HCT116 (cell line): ENCODE measurements around the gene PAQR8. TPM values are rescaled to one million over a fixed set of nuclear protein-coding genes. Genes with fewer than 3 reads are reported as not detected.

Experiments used
- ATAC-seq: fragments of 200-7000 bp; cut with Tn5 transposase; 2 replicates; pipeline ENCODE4 v1.9.1; 2020; ENCODE audit warnings: mild to moderate bottlenecking, moderate library complexity
- BruUV-seq: library from RNA; stranded (reverse); fragments of 400-500 nt; replicated peaks from 2 replicates; lab custom pipeline; 2021; lab: Mats Ljungman, UMichigan
- CTCF ChIA-PET: fragments of 300-600 bp; sonication (Branson Sonifier 250); formaldehyde crosslinking; loops from one replicate; lab custom pipeline; 2021; ENCODE audit warnings: antibody characterized with exemption; lab: Charles Lee
- POLR2A ChIA-PET: fragments of 300-600, 350-600 bp; sonication (Branson Sonifier 250); formaldehyde crosslinking; loops from one replicate; lab custom pipeline; 2021; ENCODE audit warnings: antibody characterized with exemption; lab: Charles Lee
- RAD21 ChIA-PET, 2 experiments: fragments of 300-600 bp; sonication (Branson Sonifier 250); formaldehyde crosslinking; loops; one replicate each; lab custom pipeline; 2023; ENCODE audit warnings: low total read pairs in 2 of 2; ENCODE audit not compliant: uncharacterized antibody in 2 of 2, unreplicated experiment in 2 of 2, low non-redundant PET in 1 of 2; lab: Charles Lee
- DNase-seq: peaks from one replicate; pipeline ENCODE4 v3.0.0-alpha.2; 2010; ENCODE audit warnings: low read depth, low spot score
- H2AFZ ChIP-seq: fragments of 200-600 bp; shearing (Covaris generic), sonication (generic); 2 replicates; pipeline ENCODE4 v1.6.1; 2017; ENCODE audit warnings: low read depth, mixed run types, mixed read lengths, antibody characterized with exemption, low read length; ENCODE audit not compliant: poor library complexity, severe bottlenecking
- H3K27ac ChIP-seq: 2 replicates; pipeline ENCODE4 v1.5.1; 2012; ENCODE audit warnings: low read depth, low read length
- H3K27me3 ChIP-seq: fragments of 200-600 bp; sonication (generic); 2 replicates; pipeline ENCODE4 v1.6.1; 2016; ENCODE audit warnings: mixed run types, low read length, mixed read lengths; ENCODE audit not compliant: insufficient read depth
- H3K36me3 ChIP-seq, 2 experiments: fragments of 200-500 bp in 1 of 2; fragments of 200-600 bp in 1 of 2; sonication (Bioruptor generic) in 1 of 2; sonication (generic) in 1 of 2; 2 replicates each; pipeline versions ENCODE4 v1.5.1 to v1.6.1; 2014 to 2016; ENCODE audit warnings: low read length in 2 of 2, inconsistent platforms in 1 of 2, mixed read lengths in 1 of 2, mixed run types in 1 of 2; ENCODE audit not compliant: insufficient read depth in 2 of 2, control insufficient read depth in 1 of 2
- H3K4me1 ChIP-seq, 2 experiments: fragments of 200-600 bp in 1 of 2; sonication (generic) in 1 of 2; 2 replicates each; pipeline versions ENCODE4 v1.5.1 to v1.6.1; 2012 to 2017; ENCODE audit warnings: low read length in 2 of 2, inconsistent platforms in 1 of 2, mild to moderate bottlenecking in 1 of 2, mixed read lengths in 1 of 2, mixed run types in 1 of 2, moderate library complexity in 1 of 2; ENCODE audit not compliant: insufficient read depth in 2 of 2, control insufficient read depth in 1 of 2
- H3K4me2 ChIP-seq: fragments of 200-600 bp; sonication (generic); 2 replicates; pipeline ENCODE4 v1.6.1; 2017; ENCODE audit warnings: mixed run types, low read length, mixed read lengths
- H3K4me3 ChIP-seq, 2 experiments: fragments of 200-600 bp in 1 of 2; sonication (generic) in 1 of 2; replicated peaks in 1 of 2; 2 replicates each; pipeline ENCODE4 v1.5.1; 2011 to 2016; ENCODE audit warnings: low read length in 2 of 2, control low read depth in 1 of 2, low read depth in 1 of 2, mild to moderate bottlenecking in 1 of 2, mixed read lengths in 1 of 2, mixed run types in 1 of 2
- H3K79me2 ChIP-seq: fragments of 200-600 bp; sonication (generic); 2 replicates; pipeline ENCODE4 v1.6.1; 2017; ENCODE audit warnings: mild to moderate bottlenecking, mixed run types, low read length, moderate library complexity, mixed read lengths; ENCODE audit not compliant: insufficient read depth
- H3K9ac ChIP-seq: fragments of 200-600 bp; sonication (generic); 2 replicates; pipeline ENCODE4 v1.6.1; 2016; ENCODE audit warnings: low read length, mixed read lengths
- H3K9me2 ChIP-seq: fragments of 200-600 bp; sonication (generic), shearing (Covaris generic); 2 replicates; pipeline ENCODE4 v1.6.1; 2017; ENCODE audit warnings: mixed run types, mild to moderate bottlenecking, moderate library complexity; ENCODE audit not compliant: insufficient read depth
- H3K9me3 ChIP-seq, 2 experiments: fragments of 200-500 bp in 1 of 2; fragments of 200-600 bp in 1 of 2; sonication (Bioruptor generic) in 1 of 2; sonication (generic) in 1 of 2; 2 replicates each; pipeline ENCODE4 v1.6.1; 2014 to 2017; ENCODE audit warnings: low read length in 2 of 2, mixed read lengths in 2 of 2, inconsistent platforms in 1 of 2, low read depth in 1 of 2, mild to moderate bottlenecking in 1 of 2, mixed run types in 1 of 2, moderate library complexity in 1 of 2; ENCODE audit not compliant: control insufficient read depth in 1 of 2, insufficient read depth in 1 of 2
- H4K20me1 ChIP-seq: fragments of 200-600 bp; sonication (generic), shearing (Covaris generic); 2 replicates; pipeline ENCODE4 v1.6.1; 2017; ENCODE audit warnings: mixed run types, mild to moderate bottlenecking, moderate library complexity; ENCODE audit not compliant: insufficient read depth
- ATF3 ChIP-seq: IDR thresholded peaks from 2 replicates; pipeline ENCODE4 v1.6.1; 2012
- CEBPB ChIP-seq: IDR thresholded peaks from 2 replicates; pipeline ENCODE4 v1.6.1; 2012; ENCODE audit warnings: low read depth
- EZH2 ChIP-seq: fragments of 200-600 bp; sonication (generic); IDR thresholded peaks from 2 replicates; pipeline ENCODE4 v1.6.1; 2017; ENCODE audit warnings: antibody characterized with exemption, mixed run types
- EZH2phosphoT487 ChIP-seq: fragments of 200-600 bp; IDR thresholded peaks from 2 replicates; pipeline ENCODE4 v1.6.1; 2018; ENCODE audit warnings: antibody characterized with exemption, borderline replicate concordance
- FOSL1 ChIP-seq: IDR thresholded peaks from 2 replicates; pipeline ENCODE4 v1.6.1; 2012; ENCODE audit warnings: low read depth
- JUND ChIP-seq: IDR thresholded peaks from 2 replicates; pipeline ENCODE4 v1.6.1; 2012
- POLR2AphosphoS5 ChIP-seq: IDR thresholded peaks from 2 replicates; pipeline ENCODE4 v1.6.1; 2011; ENCODE audit warnings: mild to moderate bottlenecking, low read depth, low read length, moderate library complexity
- RAD21 ChIP-seq: IDR thresholded peaks from 2 replicates; pipeline ENCODE4 v1.6.1; 2012; ENCODE audit warnings: low read depth, mild to moderate bottlenecking
- SIN3A ChIP-seq: IDR thresholded peaks from 2 replicates; pipeline ENCODE4 v1.6.1; 2012; ENCODE audit warnings: low read depth
- SP1 ChIP-seq: IDR thresholded peaks from 2 replicates; pipeline ENCODE4 v1.6.1; 2012; ENCODE audit warnings: low read depth
- SRF ChIP-seq: IDR thresholded peaks from 2 replicates; pipeline ENCODE4 v1.6.1; 2012; ENCODE audit warnings: low read depth
- TCF7L2 ChIP-seq: IDR thresholded peaks from 2 replicates; pipeline ENCODE4 v1.7.0; 2011; ENCODE audit warnings: borderline replicate concordance, inconsistent platforms; ENCODE audit not compliant: insufficient read depth, insufficient read length; ENCODE audit errors: extremely low read depth
- YY1 ChIP-seq: IDR thresholded peaks from 2 replicates; pipeline ENCODE4 v1.6.1; 2011; ENCODE audit warnings: low read length, low read depth, moderate library complexity, mild to moderate bottlenecking; ENCODE audit not compliant: insufficient replicate concordance; ENCODE audit errors: extremely low read depth
- ZFX ChIP-seq: fragments of 450-650 bp; IDR thresholded peaks from 2 replicates; pipeline ENCODE4 v1.6.1; 2017
- ZNF274 ChIP-seq: fragments of 200-500 bp; sonication (Bioruptor generic); IDR thresholded peaks from 2 replicates; pipeline ENCODE4 v1.6.1; 2014; ENCODE audit warnings: mild to moderate bottlenecking, low read depth, low read length, inconsistent platforms
- intact Hi-C: fragments of 100-400 bp; cut with micrococcal nuclease; formaldehyde crosslinking; loops from 2 replicates; pipeline ENCODE4 v1.10.0; 2022
- total RNA-seq: library from RNA; stranded (reverse); gene quantifications from one replicate; pipeline ENCODE4 v1.2.1, GENCODE V29; 2021; ENCODE audit not compliant: unreplicated experiment
- TF ChIP-seq, protein P1 (sequence below), 3 experiments: fragments of 200-600 bp in 1 of 3; sonication (generic) in 1 of 3; IDR thresholded peaks in 2 of 3; conservative IDR thresholded peaks in 1 of 3; 2 replicates each; pipeline ENCODE4 v1.5.1; 2012 to 2017; ENCODE audit warnings: low read depth in 2 of 3, low read length in 2 of 3, antibody characterized with exemption in 1 of 3, borderline replicate concordance in 1 of 3, control low read depth in 1 of 3, mild to moderate bottlenecking in 1 of 3, mixed read lengths in 1 of 3, mixed run types in 1 of 3, moderate library complexity in 1 of 3; ENCODE audit not compliant: insufficient read depth in 1 of 3
- TF ChIP-seq, protein P2 (sequence below): IDR thresholded peaks from 2 replicates; pipeline ENCODE4 v1.6.1; 2012
- TF ChIP-seq, protein P3 (sequence below): IDR thresholded peaks from 2 replicates; pipeline ENCODE4 v1.6.1; 2011; ENCODE audit warnings: mild to moderate bottlenecking, low read length, moderate library complexity; ENCODE audit not compliant: insufficient replicate concordance; ENCODE audit errors: extremely low read depth
- TF ChIP-seq, protein P4 (sequence below): IDR thresholded peaks from 2 replicates; pipeline ENCODE4 v1.6.1; 2012; ENCODE audit warnings: low read depth

Gene PAQR8
- total RNA-seq, 1 experiment from 2014 or later: 5.9 TPM

- H3K4me1 ChIP-seq: no peaks in the 10 kb centered on the region
- no TSS peak for BruUV-seq
- intact Hi-C loops: no loop called here
These were observed 14.8 kb downstream of the PAQR8 start for GRCh38 chr6:52376763-52377162.

More at GRCh38 chr6:52376763-52377162, 14.8 kb downstream of the PAQR8 start:
- Histone ChIP-seq H3K79me2 (no peaks in the 10 kb centered on the region), H3K36me3 (no peaks in the 10 kb centered on the region), H3K4me3 (no peak overlapping the region), H3K27me3 (no peaks in the 10 kb centered on the region), H3K9me2 (no peaks in the 10 kb centered on the region), H3K27ac (no peak overlapping the region), H3K4me2 (no peak overlapping the region), H2AFZ (no peak overlapping the region), H4K20me1 (no peaks in the 10 kb centered on the region), H3K9me3 (no peaks in the 10 kb centered on the region), H3K9ac (no peak overlapping the region)
- ATAC-seq (no peak), DNase-seq (no peak)
- ChIA-PET RAD21 (interaction anchor here in 1 of 2 experiments (0.8 kb wide), 1 partner anchor 410 kb away, joined by 5 read pairs; no protein-coding TSS in a partner anchor), CTCF (no interaction called here), POLR2A (no interaction called here)
- TF ChIP-seq ZNF274 (no peak), RAD21 (no peak), YY1 (no peak), JUND (no peak), SIN3A (no peak), SRF (no peak), TCF7L2 (no peak), ZFX (no peak), CEBPB (no peak), EZH2 (no peak), ATF3 (no peak), FOSL1 (no peak), SP1 (no peak), EZH2phosphoT487 (no peak), POLR2AphosphoS5 (no peak)
- TF ChIP-seq, protein P1, sequence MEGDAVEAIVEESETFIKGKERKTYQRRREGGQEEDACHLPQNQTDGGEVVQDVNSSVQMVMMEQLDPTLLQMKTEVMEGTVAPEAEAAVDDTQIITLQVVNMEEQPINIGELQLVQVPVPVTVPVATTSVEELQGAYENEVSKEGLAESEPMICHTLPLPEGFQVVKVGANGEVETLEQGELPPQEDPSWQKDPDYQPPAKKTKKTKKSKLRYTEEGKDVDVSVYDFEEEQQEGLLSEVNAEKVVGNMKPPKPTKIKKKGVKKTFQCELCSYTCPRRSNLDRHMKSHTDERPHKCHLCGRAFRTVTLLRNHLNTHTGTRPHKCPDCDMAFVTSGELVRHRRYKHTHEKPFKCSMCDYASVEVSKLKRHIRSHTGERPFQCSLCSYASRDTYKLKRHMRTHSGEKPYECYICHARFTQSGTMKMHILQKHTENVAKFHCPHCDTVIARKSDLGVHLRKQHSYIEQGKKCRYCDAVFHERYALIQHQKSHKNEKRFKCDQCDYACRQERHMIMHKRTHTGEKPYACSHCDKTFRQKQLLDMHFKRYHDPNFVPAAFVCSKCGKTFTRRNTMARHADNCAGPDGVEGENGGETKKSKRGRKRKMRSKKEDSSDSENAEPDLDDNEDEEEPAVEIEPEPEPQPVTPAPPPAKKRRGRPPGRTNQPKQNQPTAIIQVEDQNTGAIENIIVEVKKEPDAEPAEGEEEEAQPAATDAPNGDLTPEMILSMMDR (IDR thresholded peaks at IDR 0.05 in 2 of 3, conservative IDR thresholded peaks at IDR 0.05 in 1 of 3; ENCODE audit: borderline replicate concordance in 1 of 3, insufficient read depth in 1 of 3, low read depth in 2 of 3, low read length in 2 of 3): no peak
- TF ChIP-seq, protein P2, sequence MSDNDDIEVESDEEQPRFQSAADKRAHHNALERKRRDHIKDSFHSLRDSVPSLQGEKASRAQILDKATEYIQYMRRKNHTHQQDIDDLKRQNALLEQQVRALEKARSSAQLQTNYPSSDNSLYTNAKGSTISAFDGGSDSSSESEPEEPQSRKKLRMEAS: no peak
- TF ChIP-seq, protein P3, sequence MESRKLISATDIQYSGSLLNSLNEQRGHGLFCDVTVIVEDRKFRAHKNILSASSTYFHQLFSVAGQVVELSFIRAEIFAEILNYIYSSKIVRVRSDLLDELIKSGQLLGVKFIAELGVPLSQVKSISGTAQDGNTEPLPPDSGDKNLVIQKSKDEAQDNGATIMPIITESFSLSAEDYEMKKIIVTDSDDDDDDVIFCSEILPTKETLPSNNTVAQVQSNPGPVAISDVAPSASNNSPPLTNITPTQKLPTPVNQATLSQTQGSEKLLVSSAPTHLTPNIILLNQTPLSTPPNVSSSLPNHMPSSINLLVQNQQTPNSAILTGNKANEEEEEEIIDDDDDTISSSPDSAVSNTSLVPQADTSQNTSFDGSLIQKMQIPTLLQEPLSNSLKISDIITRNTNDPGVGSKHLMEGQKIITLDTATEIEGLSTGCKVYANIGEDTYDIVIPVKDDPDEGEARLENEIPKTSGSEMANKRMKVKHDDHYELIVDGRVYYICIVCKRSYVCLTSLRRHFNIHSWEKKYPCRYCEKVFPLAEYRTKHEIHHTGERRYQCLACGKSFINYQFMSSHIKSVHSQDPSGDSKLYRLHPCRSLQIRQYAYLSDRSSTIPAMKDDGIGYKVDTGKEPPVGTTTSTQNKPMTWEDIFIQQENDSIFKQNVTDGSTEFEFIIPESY: no peak
- TF ChIP-seq, protein P4, sequence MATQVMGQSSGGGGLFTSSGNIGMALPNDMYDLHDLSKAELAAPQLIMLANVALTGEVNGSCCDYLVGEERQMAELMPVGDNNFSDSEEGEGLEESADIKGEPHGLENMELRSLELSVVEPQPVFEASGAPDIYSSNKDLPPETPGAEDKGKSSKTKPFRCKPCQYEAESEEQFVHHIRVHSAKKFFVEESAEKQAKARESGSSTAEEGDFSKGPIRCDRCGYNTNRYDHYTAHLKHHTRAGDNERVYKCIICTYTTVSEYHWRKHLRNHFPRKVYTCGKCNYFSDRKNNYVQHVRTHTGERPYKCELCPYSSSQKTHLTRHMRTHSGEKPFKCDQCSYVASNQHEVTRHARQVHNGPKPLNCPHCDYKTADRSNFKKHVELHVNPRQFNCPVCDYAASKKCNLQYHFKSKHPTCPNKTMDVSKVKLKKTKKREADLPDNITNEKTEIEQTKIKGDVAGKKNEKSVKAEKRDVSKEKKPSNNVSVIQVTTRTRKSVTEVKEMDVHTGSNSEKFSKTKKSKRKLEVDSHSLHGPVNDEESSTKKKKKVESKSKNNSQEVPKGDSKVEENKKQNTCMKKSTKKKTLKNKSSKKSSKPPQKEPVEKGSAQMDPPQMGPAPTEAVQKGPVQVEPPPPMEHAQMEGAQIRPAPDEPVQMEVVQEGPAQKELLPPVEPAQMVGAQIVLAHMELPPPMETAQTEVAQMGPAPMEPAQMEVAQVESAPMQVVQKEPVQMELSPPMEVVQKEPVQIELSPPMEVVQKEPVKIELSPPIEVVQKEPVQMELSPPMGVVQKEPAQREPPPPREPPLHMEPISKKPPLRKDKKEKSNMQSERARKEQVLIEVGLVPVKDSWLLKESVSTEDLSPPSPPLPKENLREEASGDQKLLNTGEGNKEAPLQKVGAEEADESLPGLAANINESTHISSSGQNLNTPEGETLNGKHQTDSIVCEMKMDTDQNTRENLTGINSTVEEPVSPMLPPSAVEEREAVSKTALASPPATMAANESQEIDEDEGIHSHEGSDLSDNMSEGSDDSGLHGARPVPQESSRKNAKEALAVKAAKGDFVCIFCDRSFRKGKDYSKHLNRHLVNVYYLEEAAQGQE: no peak
